Neural cell (in vitro differentiated cells): ENCODE measurements around the gene MILR1. TPM values are rescaled to one million over a fixed set of nuclear protein-coding genes. Genes with fewer than 3 reads are reported as not detected.

Experiments used
- H2AFZ ChIP-seq: fragments of 200-600, 300-800 bp; sonication (generic), shearing (Covaris generic); 2 replicates; pipeline ENCODE4 v1.6.0; 2014; ENCODE audit warnings: low read depth, mild to moderate bottlenecking, antibody characterized with exemption, low read length, moderate library complexity
- H3F3A ChIP-seq: fragments of 200-600 bp; shearing (Covaris generic); 2 replicates; pipeline ENCODE4 v1.6.1; 2016; ENCODE audit warnings: mild to moderate bottlenecking, moderate library complexity, mixed read lengths, antibody characterized with exemption, low read length; ENCODE audit not compliant: insufficient read depth, poor library complexity, severe bottlenecking
- H3K27ac ChIP-seq: fragments of 200-600, 300-800 bp; sonication (generic), shearing (Covaris generic); 2 replicates; pipeline ENCODE4 v1.5.1; 2014; ENCODE audit warnings: mild to moderate bottlenecking, low read length, moderate library complexity
- H3K27me3 ChIP-seq: fragments of 300-800, 200-600 bp; sonication (generic), shearing (Covaris generic); 2 replicates; pipeline ENCODE4 v1.6.0; 2014; ENCODE audit warnings: mild to moderate bottlenecking, low read depth, low read length, moderate library complexity; ENCODE audit not compliant: insufficient read depth
- H3K36me3 ChIP-seq: fragments of 300-800, 200-600 bp; sonication (generic), shearing (Covaris generic); 2 replicates; pipeline ENCODE4 v1.5.1; 2014; ENCODE audit warnings: mild to moderate bottlenecking, antibody characterized with exemption, low read length, moderate library complexity; ENCODE audit not compliant: insufficient read depth
- H3K4me2 ChIP-seq: fragments of 300-800, 200-600 bp; sonication (generic), shearing (Covaris generic); 2 replicates; pipeline ENCODE4 v1.6.0; 2014; ENCODE audit warnings: mild to moderate bottlenecking, low read length
- H3K4me3 ChIP-seq: fragments of 300-800, 200-600 bp; sonication (generic), shearing (Covaris generic); 2 replicates; pipeline ENCODE4 v1.5.1; 2014; ENCODE audit warnings: mild to moderate bottlenecking, low read length, moderate library complexity
- H3K79me2 ChIP-seq: fragments of 200-600 bp; shearing (Covaris generic); replicated peaks from 2 replicates; pipeline ENCODE4 v1.6.0; 2014; ENCODE audit warnings: mild to moderate bottlenecking, low read length, moderate library complexity; ENCODE audit not compliant: insufficient read depth
- H3K9ac ChIP-seq: fragments of 300-800, 200-600 bp; sonication (generic), shearing (Covaris generic); 2 replicates; pipeline ENCODE4 v1.6.1; 2016; ENCODE audit warnings: mild to moderate bottlenecking, low read length, mixed read lengths
- H3K9me2 ChIP-seq: fragments of 200-600 bp; shearing (Covaris generic); 2 replicates; pipeline ENCODE4 v1.6.1; 2016; ENCODE audit warnings: mild to moderate bottlenecking, low read length, mixed read lengths; ENCODE audit not compliant: insufficient read depth
- H3K9me3 ChIP-seq: fragments of 200-600, 300-800 bp; sonication (generic), shearing (Covaris generic); 2 replicates; pipeline ENCODE4 v1.6.1; 2016; ENCODE audit warnings: mild to moderate bottlenecking, mixed run types, low read length, moderate library complexity, mixed read lengths
- H4K20me1 ChIP-seq: fragments of 200-600 bp; shearing (Covaris generic); 2 replicates; pipeline ENCODE4 v1.6.1; 2016; ENCODE audit warnings: mild to moderate bottlenecking, mixed run types; ENCODE audit not compliant: insufficient read depth
- CTCF ChIP-seq: fragments of 450-650 bp; IDR thresholded peaks from 2 replicates; pipeline ENCODE4 v1.5.1; 2014; ENCODE audit warnings: antibody characterized with exemption, mild to moderate bottlenecking, moderate library complexity; ENCODE audit not compliant: poor library complexity, severe bottlenecking
- EP300 ChIP-seq: fragments of 450-650 bp; conservative IDR thresholded peaks from 2 replicates; pipeline ENCODE4 v1.6.1; 2014; ENCODE audit warnings: antibody characterized with exemption, mild to moderate bottlenecking, moderate library complexity; ENCODE audit not compliant: poor library complexity, severe bottlenecking
- EZH2 ChIP-seq: fragments of 200-600, 300-800 bp; shearing (Covaris generic), sonication (generic); IDR thresholded peaks from 2 replicates; pipeline ENCODE4 v1.6.1; 2014; ENCODE audit warnings: antibody characterized with exemption, low read length, borderline replicate concordance, mild to moderate bottlenecking; ENCODE audit not compliant: insufficient read depth, poor library complexity, severe bottlenecking
- MXI1 ChIP-seq: fragments of 450-650 bp; conservative IDR thresholded peaks from 2 replicates; pipeline ENCODE4 v1.6.1; 2014; ENCODE audit warnings: antibody characterized with exemption, mild to moderate bottlenecking; ENCODE audit not compliant: poor library complexity, severe bottlenecking
- POLR2AphosphoS5 ChIP-seq: IDR thresholded peaks from 2 replicates; pipeline ENCODE4 v1.6.1; 2012
- RAD21 ChIP-seq: fragments of 450-650 bp; conservative IDR thresholded peaks from 2 replicates; pipeline ENCODE4 v1.6.1; 2014; ENCODE audit warnings: antibody characterized with exemption, mild to moderate bottlenecking, moderate library complexity
- REST ChIP-seq: IDR thresholded peaks from 2 replicates; pipeline ENCODE4 v1.6.1; 2012; ENCODE audit warnings: borderline replicate concordance
- SMC3 ChIP-seq: fragments of 450-650 bp; conservative IDR thresholded peaks from 2 replicates; pipeline ENCODE4 v1.6.1; 2014; ENCODE audit warnings: antibody characterized with exemption, mild to moderate bottlenecking, moderate library complexity; ENCODE audit not compliant: poor library complexity
- TAF1 ChIP-seq: IDR thresholded peaks from 2 replicates; pipeline ENCODE4 v1.6.1; 2012; ENCODE audit warnings: low read depth
- polyA plus RNA-seq: library from polyadenylated mRNA; depleted of rRNA; stranded (reverse); fragments of >200 nt; gene quantifications from 2 replicates; pipeline ENCODE4 v1.2.3, GENCODE V29; 2014

The MILR1 gene
- polyA plus RNA-seq, 1 donor from 2014 or later = not detected

GRCh38 chr17:64497565-64498035, 48.7 kb downstream of the MILR1 start:
- Histone ChIP-seq H3K4me3 (peak overlapping the region; percentile 86), H3F3A (peaks cover 16% of the 10 kb centered on the region), H3K79me2 (peaks cover 47% of the 10 kb centered on the region), H3K4me2 (peak overlapping the region; percentile 94), H3K9me3 (no peaks in the 10 kb centered on the region), H2AFZ (no peak overlapping the region), H3K27ac (peak overlapping the region; percentile 80), H3K27me3 (no peaks in the 10 kb centered on the region), H3K9me2 (no peaks in the 10 kb centered on the region), H4K20me1 (peaks cover 20% of the 10 kb centered on the region), H3K36me3 (peaks cover 19% of the 10 kb centered on the region), H3K9ac (peak overlapping the region; percentile 66)
- no peak for TF ChIP-seq TAF1
- TF ChIP-seq RAD21 = no peak

GRCh38 chr17:64498308-64499203, 49.6 kb downstream of the MILR1 start:
- Histone ChIP-seq H3K79me2 (peaks cover 53% of the 10 kb centered on the region), H3K9me2 (no peaks in the 10 kb centered on the region), H3K4me3 (no peak overlapping the region), H3F3A (peaks cover 16% of the 10 kb centered on the region), H4K20me1 (peaks cover 20% of the 10 kb centered on the region), H3K27me3 (no peaks in the 10 kb centered on the region), H3K9me3 (no peaks in the 10 kb centered on the region), H3K36me3 (peaks cover 26% of the 10 kb centered on the region), H2AFZ (no peak overlapping the region), H3K4me2 (no peak overlapping the region), H3K27ac (no peak overlapping the region), H3K9ac (no peak overlapping the region)
- TF ChIP-seq EP300 (no peak), MXI1 (no peak), SMC3 (no peak), EZH2 (no peak), CTCF (no peak), RAD21 (no peak), REST (no peak), POLR2AphosphoS5 (no peak), TAF1 (no peak)
